Mucosa of descending colon (tissue), 3 donors: ENCODE measurements around the gene CTDSPL. TPM values are rescaled to one million over a fixed set of nuclear protein-coding genes. Genes with fewer than 3 reads are reported as not detected.

Experiments used
- ATAC-seq: fragments of 200-7000 bp; cut with Tn5 transposase; one replicate; pipeline ENCODE4 v1.9.1; 2020; ENCODE audit warnings: mild to moderate bottlenecking, moderate library complexity
- DNase-seq, 3 donors: peaks; one replicate each; pipeline ENCODE4 v3.0.0-alpha.2; 2020
- H3K36me3 ChIP-seq: fragments of 200-600 bp; one replicate; pipeline ENCODE4 v1.8.0; 2021; ENCODE audit warnings: low read depth, mild to moderate bottlenecking
- H3K4me1 ChIP-seq: fragments of 200-600 bp; one replicate; pipeline ENCODE4 v1.8.0; 2021; ENCODE audit warnings: low read depth, mild to moderate bottlenecking
- H3K4me3 ChIP-seq: fragments of 200-600 bp; one replicate; pipeline ENCODE4 v1.8.0; 2021; ENCODE audit warnings: mild to moderate bottlenecking
- H3K9me3 ChIP-seq: fragments of 200-600 bp; one replicate; pipeline ENCODE4 v1.8.0; 2021; ENCODE audit warnings: mild to moderate bottlenecking
- intact Hi-C, 2 donors: fragments of 100-400 bp; cut with DNase I in 1 of 2; cut with micrococcal nuclease in 1 of 2; formaldehyde crosslinking; loops; one replicate each; pipeline versions ENCODE4 v1.11.0 to v1.11.1; 2022; cut with DNase I, micrococcal nuclease
- total RNA-seq, 3 donors: library from RNA; stranded (reverse); fragmentation: NEBNext Ultra II Directional in 2 of 3; extraction: Animal tissue kit (Norgen Biotek cat#: 25700) in 2 of 3; gene quantifications; one replicate each; pipeline versions ENCODE4 v1.2.1 to v1.2.4, GENCODE V29; 2021 to 2023
- TF ChIP-seq, protein P1 (sequence below): fragments of 200-600 bp; IDR thresholded peaks from one replicate; pipeline ENCODE4 v1.8.0; 2022; ENCODE audit warnings: antibody characterized with exemption, mild to moderate bottlenecking
- donor health status: DM: no; HTN: no; CAD: no; lungs with moderate emphysema.
- donor health status: DM: no; HTN: no; CAD: no.
- donor health status: DM: no; HTN: yes; CAD: no.

CTDSPL gene
- total RNA-seq, 3 donors from 2014 or later, result 59.1 to 89.7 (median 88.1) TPM

DNA sequence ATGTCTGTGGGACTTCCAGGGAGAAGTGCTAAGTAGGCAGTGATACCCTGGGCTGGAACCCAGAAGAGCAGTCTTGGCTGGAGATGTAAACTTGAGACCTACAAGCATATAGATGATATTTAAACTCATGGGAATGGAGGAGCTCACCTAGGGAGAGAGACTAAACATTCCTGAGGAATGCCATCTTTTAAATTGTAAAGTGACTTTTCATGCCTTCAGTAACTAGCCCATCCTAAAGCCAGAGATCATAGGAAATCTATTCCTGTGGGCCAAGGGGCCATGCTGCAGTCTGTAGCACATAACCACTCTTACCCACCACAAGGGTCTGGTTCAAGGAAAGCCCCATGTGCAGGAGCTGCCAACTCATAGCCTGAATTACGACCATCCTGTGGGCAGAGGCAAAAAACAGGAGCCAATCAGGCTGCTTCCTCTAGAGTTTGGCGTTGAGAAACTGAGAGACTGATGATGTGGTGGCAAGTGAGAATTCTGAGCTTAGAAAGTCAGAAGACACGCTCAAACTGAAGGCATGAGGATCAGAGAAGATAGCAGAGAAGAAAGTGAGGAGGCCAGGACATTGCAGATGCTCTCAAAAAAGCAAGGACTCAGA is 37.5 kb downstream of the CTDSPL start:
- no peaks in the 10 kb centered on the region for H3K9me3 ChIP-seq
- TF ChIP-seq, protein P1, sequence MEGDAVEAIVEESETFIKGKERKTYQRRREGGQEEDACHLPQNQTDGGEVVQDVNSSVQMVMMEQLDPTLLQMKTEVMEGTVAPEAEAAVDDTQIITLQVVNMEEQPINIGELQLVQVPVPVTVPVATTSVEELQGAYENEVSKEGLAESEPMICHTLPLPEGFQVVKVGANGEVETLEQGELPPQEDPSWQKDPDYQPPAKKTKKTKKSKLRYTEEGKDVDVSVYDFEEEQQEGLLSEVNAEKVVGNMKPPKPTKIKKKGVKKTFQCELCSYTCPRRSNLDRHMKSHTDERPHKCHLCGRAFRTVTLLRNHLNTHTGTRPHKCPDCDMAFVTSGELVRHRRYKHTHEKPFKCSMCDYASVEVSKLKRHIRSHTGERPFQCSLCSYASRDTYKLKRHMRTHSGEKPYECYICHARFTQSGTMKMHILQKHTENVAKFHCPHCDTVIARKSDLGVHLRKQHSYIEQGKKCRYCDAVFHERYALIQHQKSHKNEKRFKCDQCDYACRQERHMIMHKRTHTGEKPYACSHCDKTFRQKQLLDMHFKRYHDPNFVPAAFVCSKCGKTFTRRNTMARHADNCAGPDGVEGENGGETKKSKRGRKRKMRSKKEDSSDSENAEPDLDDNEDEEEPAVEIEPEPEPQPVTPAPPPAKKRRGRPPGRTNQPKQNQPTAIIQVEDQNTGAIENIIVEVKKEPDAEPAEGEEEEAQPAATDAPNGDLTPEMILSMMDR, result no peak
- ATAC-seq (no peak), DNase-seq (no peak)
- no peak overlapping the region for H3K4me3 ChIP-seq
- H3K4me1 ChIP-seq, result peaks cover 2% of the 10 kb centered on the region
- no peaks in the 10 kb centered on the region for H3K36me3 ChIP-seq
- intact Hi-C loops, result no loop called here

DNA sequence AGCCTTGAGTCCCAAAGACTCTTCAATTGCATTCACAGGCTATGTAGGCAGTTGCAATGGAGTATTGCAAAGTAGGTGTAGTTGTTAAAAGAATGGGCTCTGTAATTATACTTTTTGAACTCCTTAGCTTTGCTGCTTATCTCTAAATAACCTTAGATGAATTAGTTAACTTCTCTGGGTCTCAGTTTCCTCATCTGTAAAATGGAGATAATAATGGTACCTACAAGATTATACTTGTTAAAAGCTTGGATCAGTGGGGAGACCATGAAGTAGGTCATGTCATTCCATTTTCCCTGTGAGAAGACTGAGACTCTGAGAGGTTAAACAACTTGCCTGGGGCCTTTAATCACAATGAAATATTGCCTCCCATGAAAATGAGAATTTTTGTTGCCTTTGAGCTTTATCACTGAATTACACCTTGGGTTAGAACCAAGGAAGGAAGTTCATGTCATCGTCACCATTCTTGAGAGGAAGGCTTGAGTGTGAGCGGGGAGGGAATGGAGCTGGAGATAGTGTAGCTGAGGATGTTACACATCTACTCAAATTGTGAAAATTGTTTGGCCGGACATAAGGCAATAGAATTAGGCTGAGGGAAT is 38.1 kb downstream of the CTDSPL start:
- Histone ChIP-seq H3K4me1 (peaks cover 2% of the 10 kb centered on the region), H3K36me3 (no peaks in the 10 kb centered on the region), H3K9me3 (no peaks in the 10 kb centered on the region), H3K4me3 (no peak overlapping the region)
- no peak for DNase-seq
- TF ChIP-seq, protein P1, result no peak
- intact Hi-C loops, result no loop called here
- no peak for ATAC-seq

DNA sequence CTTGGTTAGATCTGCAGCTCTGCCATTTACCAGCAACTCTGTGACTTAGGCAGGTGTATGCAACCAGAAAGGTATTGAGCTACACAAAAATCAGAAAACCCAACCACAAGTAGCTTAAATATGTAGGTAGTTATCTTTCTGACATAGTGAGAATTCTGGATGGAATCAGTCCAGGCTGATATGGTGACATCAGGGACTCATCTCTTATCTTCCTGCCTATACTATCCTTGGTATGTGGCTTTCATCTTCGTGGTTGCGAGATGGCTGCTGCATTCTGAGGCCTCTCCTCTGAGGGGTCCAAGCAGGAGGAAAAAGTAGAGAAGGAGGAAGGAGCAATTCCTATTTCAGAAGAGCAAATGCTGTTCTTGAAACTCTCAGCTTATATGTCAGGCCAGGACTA is 40.0 kb downstream of the CTDSPL start:
- H3K36me3 ChIP-seq, result no peaks in the 10 kb centered on the region
- ATAC-seq (no peak), DNase-seq (no peak)
- intact Hi-C loops, result no loop called here
- no peaks in the 10 kb centered on the region for H3K9me3 ChIP-seq
- H3K4me3 ChIP-seq, result no peak overlapping the region
- TF ChIP-seq, protein P1, result no peak
- peaks cover 12% of the 10 kb centered on the region for H3K4me1 ChIP-seq

DNA sequence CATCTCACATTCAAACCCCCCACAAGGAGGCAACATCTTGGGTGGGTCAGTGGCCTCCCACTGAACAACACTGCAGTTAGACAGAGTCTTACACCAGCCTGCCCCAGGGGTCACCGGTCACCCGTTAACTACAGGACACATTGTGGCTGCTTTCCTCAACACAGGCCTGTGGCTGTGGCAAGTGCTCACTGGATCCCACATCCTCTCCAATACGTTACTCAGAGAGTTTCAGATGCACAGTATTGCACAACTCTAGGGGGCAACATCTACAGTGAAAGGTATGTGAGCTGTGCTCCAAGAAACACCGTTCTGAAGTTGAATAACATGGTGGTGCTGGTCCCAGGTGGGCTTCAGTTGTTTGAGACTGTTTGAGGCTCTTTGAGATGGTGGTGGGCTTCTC is 41.0 kb downstream of the CTDSPL start:
- no peak for DNase-seq
- TF ChIP-seq, protein P1, result no peak
- no peak for ATAC-seq
- H3K36me3 ChIP-seq, result no peaks in the 10 kb centered on the region
- peaks cover 14% of the 10 kb centered on the region for H3K4me1 ChIP-seq
- intact Hi-C loops, result no loop called here
- H3K9me3 ChIP-seq, result no peaks in the 10 kb centered on the region
- no peak overlapping the region for H3K4me3 ChIP-seq

DNA sequence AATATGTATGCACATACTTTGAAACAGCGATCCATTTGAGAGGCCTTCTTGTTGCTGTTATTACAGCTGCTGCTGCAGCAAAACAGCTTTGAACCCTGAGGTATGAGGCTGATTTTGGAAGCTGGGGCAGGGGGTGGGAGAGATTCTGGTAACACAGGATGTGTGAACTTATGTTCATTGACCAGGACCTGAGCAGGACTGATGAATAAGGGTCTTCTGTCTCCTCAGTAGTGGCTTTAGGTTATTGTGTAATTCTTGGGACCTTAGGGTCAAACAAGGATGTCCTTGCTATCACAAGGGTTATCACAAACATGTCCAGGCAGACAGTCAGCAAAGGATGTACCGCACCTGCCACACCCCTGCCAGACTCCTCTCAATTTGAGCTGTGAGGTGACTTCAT is 41.6 kb downstream of the CTDSPL start:
- H3K4me1 ChIP-seq, result peaks cover 20% of the 10 kb centered on the region

More for the DNA sequence above, 41.6 kb downstream of the CTDSPL start:
- no peak overlapping the region for H3K4me3 ChIP-seq
- DNase-seq, result no peak
- intact Hi-C loops, result no loop called here
- no peaks in the 10 kb centered on the region for H3K9me3 ChIP-seq
- ATAC-seq, result no peak
- TF ChIP-seq, protein P1, result no peak
- no peaks in the 10 kb centered on the region for H3K36me3 ChIP-seq
